Measurements from ENCODE around the gene PHF20.

GRCh38 chr20:35903843-35904242 lies 132.0 kb downstream of the PHF20 start:
- TF ChIP-seq CTCF (IDR thresholded peaks at IDR 0.05) (no peak), POLR2A (IDR thresholded peaks at IDR 0.05) (no peak)
